ENCODE measurements around the gene ADAD2.
"Not testable (repeated sequence)": the region's sequence is repeated elsewhere in the genome, so short reads cannot be mapped to it uniquely, and the experiment has no call there.

ADAD2 gene

DNA sequence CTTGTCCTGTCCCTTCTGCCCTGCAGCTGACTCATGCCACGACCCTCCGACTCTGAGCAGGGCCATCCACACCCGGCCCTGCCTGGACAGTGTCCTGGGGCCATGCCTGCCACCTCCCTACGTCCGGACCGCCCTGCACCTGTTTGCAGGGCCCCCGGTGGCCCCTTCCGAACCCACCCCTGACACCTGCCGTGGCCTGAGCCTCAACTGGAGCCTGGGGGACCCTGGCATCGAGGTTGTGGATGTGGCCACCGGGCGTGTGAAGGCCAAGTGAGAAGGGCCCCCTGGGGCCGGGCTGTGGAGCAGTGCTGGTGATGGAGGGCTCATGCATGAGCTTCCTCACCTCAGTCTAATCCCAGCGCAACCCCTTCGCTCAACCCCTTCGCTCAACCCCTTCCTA is 5.1 kb downstream of the ADAD2 start:
- H3K4me3 ChIP-seq (ENCODE audit: low read depth, low read length), result no peak overlapping the region
- TF ChIP-seq, protein P1, sequence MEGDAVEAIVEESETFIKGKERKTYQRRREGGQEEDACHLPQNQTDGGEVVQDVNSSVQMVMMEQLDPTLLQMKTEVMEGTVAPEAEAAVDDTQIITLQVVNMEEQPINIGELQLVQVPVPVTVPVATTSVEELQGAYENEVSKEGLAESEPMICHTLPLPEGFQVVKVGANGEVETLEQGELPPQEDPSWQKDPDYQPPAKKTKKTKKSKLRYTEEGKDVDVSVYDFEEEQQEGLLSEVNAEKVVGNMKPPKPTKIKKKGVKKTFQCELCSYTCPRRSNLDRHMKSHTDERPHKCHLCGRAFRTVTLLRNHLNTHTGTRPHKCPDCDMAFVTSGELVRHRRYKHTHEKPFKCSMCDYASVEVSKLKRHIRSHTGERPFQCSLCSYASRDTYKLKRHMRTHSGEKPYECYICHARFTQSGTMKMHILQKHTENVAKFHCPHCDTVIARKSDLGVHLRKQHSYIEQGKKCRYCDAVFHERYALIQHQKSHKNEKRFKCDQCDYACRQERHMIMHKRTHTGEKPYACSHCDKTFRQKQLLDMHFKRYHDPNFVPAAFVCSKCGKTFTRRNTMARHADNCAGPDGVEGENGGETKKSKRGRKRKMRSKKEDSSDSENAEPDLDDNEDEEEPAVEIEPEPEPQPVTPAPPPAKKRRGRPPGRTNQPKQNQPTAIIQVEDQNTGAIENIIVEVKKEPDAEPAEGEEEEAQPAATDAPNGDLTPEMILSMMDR (IDR thresholded peaks at IDR 0.05; ENCODE audit: insufficient read depth, low read length, missing control alignments), result no peak
- POLR2A ChIA-PET, result interaction anchor here (1.1 kb wide), 1 partner anchor 9 kb away, joined by 5 read pairs; the partner anchor contains the start of gene TAF1C
- DNase-seq (ENCODE audit: low read depth, low spot score), result no peak
- CTCF ChIA-PET, result interaction anchor here (4.1 kb wide), 1 partner anchor 9 kb away, joined by 25 read pairs; the partner anchor contains the start of gene TAF1C

DNA sequence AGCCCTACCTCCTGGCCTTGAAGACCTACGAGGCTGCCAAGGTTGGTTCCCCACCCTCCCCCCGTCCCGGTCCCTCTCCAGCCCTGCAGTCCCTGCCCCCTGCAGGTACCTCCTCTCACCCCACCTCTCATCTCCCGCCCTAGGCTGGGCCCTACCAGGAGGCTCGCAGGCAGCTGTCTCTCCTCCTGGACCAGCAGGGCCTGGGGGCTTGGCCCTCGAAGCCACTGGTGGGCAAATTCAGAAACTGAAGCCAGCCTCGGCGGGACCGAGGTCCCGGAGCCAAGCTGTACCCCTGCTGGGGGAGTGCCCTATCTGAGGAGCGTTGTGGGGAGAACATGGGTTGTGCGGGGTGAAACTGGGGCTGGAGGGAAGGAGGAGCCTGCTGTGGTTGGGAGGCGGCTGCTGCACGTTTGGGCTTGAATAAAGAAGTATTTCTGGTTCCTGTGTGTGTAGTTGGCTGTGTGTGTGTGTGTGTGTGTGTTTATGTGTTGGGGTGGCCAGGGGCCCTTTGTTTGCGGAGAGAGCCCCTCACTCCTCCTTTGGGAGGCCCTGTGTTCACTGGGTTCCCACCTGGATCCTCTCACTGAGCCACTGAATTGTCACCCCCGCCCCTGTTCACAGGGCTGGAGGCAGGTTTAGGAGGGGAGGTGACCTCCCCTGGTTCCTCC is 5.9 kb downstream of the ADAD2 start:
- ChIA-PET POLR2A (interaction anchor here (1.1 kb wide), 1 partner anchor 10 kb away, joined by 5 read pairs; the partner anchor contains the start of gene TAF1C), CTCF (interaction anchor here (4.1 kb wide), 1 partner anchor 10 kb away, joined by 25 read pairs; the partner anchor contains the start of gene TAF1C)
- H3K4me3 ChIP-seq (ENCODE audit: low read depth, low read length), result no peak overlapping the region
- TF ChIP-seq, protein P1 (IDR thresholded peaks at IDR 0.05; ENCODE audit: insufficient read depth, low read length, missing control alignments), result no peak
- no peak for DNase-seq (ENCODE audit: low read depth, low spot score)

DNA sequence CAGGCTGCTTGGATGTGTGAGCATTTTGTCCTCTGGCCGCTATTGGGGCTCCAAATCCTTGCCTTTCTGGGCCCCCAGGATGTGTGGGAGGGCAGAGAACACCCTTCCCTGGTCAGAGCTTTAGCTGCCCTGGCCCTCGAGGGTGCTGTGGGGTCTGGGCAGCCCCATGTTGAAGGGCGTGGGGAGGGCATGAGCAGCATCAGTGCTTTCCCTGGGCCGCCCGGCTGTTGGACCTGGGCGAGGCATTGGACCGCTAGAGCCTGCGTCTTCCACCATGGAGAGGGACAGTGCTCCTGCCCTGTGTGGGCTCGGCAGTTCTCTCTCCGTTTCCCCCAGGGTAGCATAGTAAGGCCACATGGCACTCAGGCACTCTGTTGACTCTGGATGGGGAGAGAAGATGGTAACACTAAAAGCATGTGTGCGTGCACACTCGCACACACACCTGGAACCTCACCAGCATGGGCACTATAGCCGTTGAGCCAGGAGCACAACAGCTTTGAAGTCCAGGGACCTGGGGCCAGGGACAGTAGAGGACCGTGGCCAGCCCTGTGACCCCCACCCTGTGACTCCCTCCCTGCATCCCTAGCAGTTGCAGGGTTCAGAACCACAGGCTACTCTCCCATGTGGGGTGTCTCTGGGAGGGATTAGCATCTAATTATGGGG is 6.6 kb downstream of the ADAD2 start:
- no peak overlapping the region for H3K4me3 ChIP-seq (ENCODE audit: low read depth, low read length)
- TF ChIP-seq, protein P1 (IDR thresholded peaks at IDR 0.05; ENCODE audit: insufficient read depth, low read length, missing control alignments), result no peak
- ChIA-PET CTCF (interaction anchor here (4.1 kb wide), 1 partner anchor 11 kb away, joined by 25 read pairs; the partner anchor contains the start of gene TAF1C), POLR2A (interaction anchor here (1.1 kb wide), 1 partner anchor 11 kb away, joined by 5 read pairs; the partner anchor contains the start of gene TAF1C)
- no peak for DNase-seq (ENCODE audit: low read depth, low spot score)

DNA sequence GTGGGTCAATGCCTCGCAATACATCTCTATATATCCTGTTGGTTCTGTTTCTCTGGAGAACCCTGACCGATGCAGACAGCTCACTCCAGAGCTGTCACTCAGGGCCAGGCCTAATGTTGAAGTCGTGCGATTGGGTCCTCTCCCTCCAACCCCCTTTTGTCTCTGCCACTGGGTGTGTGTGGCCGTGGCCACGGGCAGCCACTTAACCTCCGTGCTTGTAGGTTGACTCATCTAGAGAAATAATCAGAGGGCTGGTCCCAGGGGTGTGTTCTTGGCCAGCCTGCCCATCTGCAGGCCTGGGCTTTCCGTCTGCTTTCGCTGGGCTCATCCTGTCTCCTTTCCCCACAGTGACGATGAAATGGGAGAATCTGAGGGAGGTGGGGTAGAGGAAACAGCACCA is 7.4 kb downstream of the ADAD2 start:
- H3K4me3 ChIP-seq (ENCODE audit: low read depth, low read length), result no peak overlapping the region
- DNase-seq (ENCODE audit: low read depth, low spot score), result no peak
- CTCF ChIA-PET, result interaction anchor here (4.1 kb wide), 1 partner anchor 11 kb away, joined by 25 read pairs; the partner anchor contains the start of gene TAF1C
- TF ChIP-seq, protein P1 (IDR thresholded peaks at IDR 0.05; ENCODE audit: insufficient read depth, low read length, missing control alignments), result no peak
- POLR2A ChIA-PET, result no interaction called here

DNA sequence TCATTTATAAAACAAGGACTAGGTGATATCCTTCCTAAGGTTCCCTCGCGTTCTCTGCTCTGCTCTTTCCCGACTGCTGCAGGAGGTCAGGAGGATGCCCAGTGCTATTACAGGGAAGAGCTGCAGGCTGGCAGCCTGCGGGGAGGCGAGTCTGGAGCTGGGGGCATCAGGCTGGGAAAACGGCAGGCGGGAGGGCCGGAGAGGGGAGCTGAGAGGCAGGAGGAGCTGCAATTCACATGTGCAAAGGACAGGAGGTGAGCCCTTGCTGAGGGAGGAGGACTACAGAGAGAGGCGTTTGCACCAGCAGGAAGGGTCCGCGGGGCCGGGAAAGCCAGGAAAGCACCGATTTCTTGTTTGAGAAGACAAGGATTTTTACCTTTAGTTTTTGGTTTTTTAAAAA is 8.1 kb downstream of the ADAD2 start:
- DNase-seq (ENCODE audit: low read depth, low spot score), result no peak
- TF ChIP-seq, protein P1 (IDR thresholded peaks at IDR 0.05; ENCODE audit: insufficient read depth, low read length, missing control alignments), result no peak
- POLR2A ChIA-PET, result no interaction called here
- no peak overlapping the region for H3K4me3 ChIP-seq (ENCODE audit: low read depth, low read length)
- CTCF ChIA-PET, result interaction anchor here (3.3 kb wide), 1 partner anchor 12 kb away, joined by 19 read pairs; the partner anchor contains the start of gene TAF1C

DNA sequence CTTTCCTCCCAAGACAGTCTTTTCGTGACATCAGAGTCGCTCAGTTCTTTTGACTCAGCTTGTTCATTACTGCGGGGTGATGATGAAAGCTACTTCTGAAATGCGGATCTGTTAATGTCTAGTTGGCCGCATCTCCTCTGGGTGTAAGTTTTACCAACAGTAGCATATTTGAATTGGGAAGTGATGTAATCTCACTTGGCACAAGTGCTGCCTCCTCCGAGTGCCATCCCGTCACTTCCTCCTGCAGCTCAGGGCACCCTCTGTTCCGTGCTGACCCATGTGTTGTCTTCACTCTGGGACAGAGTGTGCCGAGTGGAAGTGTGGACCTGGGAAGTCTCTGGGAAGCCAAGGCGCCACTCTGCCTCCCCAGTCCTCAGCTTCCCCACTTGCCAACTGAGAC is 8.9 kb downstream of the ADAD2 start:
- DNase-seq (ENCODE audit: low read depth, low spot score), result no peak
- no peak overlapping the region for H3K4me3 ChIP-seq (ENCODE audit: low read depth, low read length)
- POLR2A ChIA-PET, result no interaction called here

DNA sequence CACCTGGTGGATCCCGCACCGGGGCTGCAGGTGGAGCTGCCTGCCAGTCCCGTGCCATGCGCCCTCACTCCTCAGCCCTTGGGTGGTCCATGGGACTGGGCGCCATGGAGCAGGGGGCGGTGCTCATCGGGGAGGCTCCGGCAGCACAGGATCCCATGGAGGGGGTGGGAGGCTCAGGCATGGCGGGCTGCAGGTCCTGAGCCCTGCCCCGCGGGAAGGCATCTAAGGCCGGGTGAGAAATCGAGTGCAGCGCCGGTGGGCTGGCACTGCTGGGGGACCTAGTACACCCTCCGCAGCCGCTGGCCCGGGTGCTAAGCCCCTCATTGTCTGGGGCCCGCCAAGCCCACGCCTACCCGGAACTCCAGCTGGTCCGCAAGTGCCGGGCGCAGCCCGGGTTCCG is 13.6 kb downstream of the ADAD2 start:
- CTCF ChIA-PET, result interaction anchor here (1.4 kb wide), 1 partner anchor 120 kb away, joined by 4 read pairs; no protein-coding TSS in a partner anchor

More for the DNA sequence above, 8.9 kb downstream of the ADAD2 start:
- CTCF ChIA-PET, result interaction anchor here (3.3 kb wide), 1 partner anchor 13 kb away, joined by 19 read pairs; the partner anchor contains the start of gene TAF1C
- TF ChIP-seq, protein P1 (IDR thresholded peaks at IDR 0.05; ENCODE audit: insufficient read depth, low read length, missing control alignments), result no peak

DNA sequence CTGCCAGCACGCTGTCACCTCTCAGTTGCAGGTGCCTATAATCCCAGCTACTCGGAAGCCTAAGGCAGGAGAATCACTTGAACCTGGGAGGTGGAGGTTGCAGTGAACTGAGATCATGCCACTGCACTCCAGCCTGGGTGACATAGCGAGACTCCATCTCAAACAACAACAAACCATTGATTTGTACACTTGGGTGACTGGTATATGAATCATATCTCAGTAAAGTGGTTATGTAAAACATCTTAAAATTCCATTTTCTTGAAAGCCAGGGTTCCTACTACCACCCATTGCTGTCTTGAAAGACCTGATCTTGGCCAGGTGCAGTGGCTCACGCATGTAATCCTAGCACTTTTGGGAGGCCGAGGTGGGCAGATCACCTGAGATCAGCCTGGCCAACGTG is 14.2 kb downstream of the ADAD2 start:
- POLR2A ChIA-PET; DNase-seq (ENCODE audit: low read depth, low spot score); H3K4me3 ChIP-seq (ENCODE audit: low read depth, low read length); CTCF ChIA-PET: not testable (repeated sequence)

More for the DNA sequence above, 13.6 kb downstream of the ADAD2 start:
- POLR2A ChIA-PET; H3K4me3 ChIP-seq (ENCODE audit: low read depth, low read length); DNase-seq (ENCODE audit: low read depth, low spot score): not testable (repeated sequence)

Data from AG04449 (cell line).